ENCODE results near the gene ALAD.
"Not testable (repeated sequence)": the region's sequence is repeated elsewhere in the genome, so short reads cannot be mapped to it uniquely, and the experiment has no call there.

The ALAD gene

GRCh38 chr9:113397203-113397631 lies 3.9 kb downstream of the ALAD start:
- DNase-seq, result no peak

- no peak for DNase-seq
Observed at GRCh38 chr9:113395000-113395861, 5.9 kb downstream of the ALAD start.

GRCh38 chr9:113393281-113393680 lies 7.8 kb downstream of the ALAD start:
- no peak for DNase-seq

GRCh38 chr9:113391917-113392316 lies 9.2 kb downstream of the ALAD start:
- no peak for DNase-seq

GRCh38 chr9:113390192-113390960 lies 10.7 kb downstream of the ALAD start:
- no peak for DNase-seq

- no peak for DNase-seq
Observed at GRCh38 chr9:113389451-113389850, 11.6 kb downstream of the ALAD start.

DNA sequence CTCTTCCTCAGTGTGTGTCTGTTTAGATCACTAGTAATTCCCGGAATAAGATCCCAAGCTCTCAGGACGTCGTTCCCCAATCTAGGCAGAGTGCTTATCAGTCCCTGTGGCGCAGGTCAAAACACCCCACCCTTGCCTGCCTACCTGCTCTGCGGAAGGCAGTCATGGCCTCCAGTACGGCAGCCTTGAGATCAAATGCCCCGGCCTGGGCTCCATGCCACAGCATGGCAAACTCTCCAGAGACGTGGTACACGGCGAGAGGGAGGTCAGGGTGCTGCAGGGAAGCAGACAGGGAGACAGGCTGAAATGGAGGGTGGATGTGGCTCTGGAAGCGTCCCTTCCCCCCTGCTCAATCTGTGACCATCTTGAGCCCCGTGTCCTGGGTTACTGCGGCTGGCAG lies 12.3 kb downstream of the ALAD start:
- no peak for DNase-seq

DNA sequence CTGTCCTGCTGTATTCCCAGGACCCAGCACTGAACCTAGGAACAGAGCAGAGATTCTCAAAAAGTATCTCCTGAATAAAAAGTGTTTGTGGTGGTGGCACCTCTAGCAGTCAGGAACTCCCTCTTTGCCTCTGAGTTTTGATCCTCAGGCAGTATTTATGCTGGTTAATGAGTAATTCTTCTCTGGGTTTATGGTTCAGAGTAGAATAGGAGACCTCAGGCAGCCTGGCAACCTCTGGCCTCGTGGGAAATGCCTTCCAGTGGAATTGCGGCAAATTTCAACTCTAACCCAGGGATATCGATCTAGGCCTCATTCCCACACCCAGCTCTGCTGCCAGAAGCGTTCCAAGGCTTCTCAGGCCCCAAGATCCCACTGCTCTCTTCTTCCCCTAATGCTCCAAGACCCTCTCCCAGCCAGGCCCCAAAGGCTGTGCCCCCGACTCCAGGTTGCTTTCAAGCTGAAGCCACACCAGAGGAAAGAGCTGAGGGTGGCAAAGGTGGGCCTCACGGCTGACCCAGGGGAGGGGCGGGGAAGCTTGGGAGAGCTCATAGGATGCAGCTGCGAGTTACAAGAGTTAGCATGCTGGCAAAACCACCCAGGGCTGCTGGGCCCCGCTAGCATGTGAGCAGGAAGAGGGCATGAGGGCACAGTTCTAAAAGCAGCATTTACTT lies 13.4 kb downstream of the ALAD start:
- DNase-seq, result no peak

DNA sequence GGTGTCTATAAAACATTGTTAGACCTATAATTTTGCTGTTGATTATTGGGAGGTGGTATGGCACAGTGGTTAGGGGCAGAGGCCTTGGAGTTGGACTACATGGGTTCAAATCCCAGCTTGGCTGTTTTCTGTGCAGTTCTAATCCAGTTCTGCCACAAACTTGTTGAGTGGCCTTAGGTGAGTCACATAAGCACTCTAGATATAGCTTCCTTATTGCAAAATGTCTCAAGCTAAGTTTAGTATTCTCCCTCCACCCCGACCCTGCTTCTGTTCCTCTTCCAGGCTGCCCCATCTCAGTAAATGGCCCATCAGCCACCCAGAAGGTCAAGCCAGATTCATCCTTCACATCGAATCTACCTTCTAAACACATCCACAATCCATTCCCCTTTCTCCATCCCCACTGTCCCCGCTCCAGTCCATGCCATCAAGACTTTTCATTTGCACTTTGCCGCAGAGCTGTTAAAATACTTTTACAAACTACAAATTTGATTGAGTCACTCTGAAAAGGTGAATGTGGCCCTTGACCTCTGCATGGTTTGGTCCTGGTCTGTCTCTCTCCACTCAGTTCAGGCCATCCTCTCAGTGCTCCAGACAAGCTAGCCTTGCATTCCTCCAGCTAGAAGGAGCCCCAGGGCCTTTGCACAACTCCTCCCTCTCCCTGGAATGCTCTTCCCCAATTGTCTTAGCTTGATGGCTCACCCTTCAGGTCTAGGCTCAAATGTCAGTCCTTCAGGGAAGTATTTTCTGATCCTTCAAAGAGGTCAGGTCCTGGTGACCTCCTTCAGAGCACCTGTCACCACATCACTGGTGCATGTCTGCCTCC lies 14.3 kb downstream of the ALAD start:
- no peak for DNase-seq

GRCh38 chr9:113381909-113382411 lies 19.1 kb downstream of the ALAD start:
- DNase-seq, result no peak

DNA sequence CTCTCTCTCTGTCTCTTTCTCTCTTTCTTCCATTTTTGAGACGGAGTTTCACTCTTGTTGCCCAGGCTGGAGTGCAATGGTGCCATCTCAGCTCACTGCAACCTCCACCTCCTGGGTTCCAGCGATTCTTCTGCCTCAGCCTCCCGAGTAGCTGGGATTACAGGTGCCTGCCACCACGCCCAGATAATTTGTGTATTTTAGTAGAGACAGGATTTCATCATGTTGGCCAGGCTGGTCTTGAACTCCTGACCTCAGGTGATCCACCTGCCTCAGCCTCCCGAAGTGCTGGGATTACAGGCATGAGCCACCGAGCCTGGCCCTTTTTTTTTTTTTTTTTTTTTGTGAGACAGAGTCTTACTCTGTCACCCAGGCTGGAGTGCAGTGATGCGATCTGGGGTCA lies 19.6 kb downstream of the ALAD start:
- DNase-seq, result not testable (repeated sequence)

DNA sequence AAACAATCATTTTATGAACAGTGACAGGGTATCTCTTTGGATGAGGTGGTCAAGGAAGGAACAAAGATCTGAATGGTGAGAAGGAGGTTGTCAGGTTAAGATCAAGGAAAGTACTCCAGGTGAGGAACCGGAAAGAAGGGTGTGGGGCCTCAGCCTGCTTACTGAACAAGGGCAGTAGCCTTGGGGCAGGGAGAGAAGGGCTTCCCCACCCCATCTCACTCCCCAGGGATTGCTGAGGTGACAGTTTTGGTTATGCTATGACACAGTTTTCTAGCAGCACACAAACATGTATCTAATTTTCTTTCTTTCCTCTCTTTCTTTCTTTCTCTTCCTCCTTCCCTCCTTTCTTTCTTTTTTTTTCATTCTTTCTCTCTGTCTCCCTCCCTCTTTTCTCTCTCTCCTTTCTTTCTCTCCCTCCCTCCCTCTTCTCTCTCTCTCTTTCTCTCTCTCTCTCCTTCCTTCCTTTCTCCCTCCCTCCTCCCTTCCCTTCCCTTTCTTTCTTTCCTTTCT lies 20.2 kb downstream of the ALAD start:
- DNase-seq, result no peak

GRCh38 chr9:113379829-113380210 lies 21.3 kb downstream of the ALAD start:
- DNase-seq, result not testable (repeated sequence)

DNA sequence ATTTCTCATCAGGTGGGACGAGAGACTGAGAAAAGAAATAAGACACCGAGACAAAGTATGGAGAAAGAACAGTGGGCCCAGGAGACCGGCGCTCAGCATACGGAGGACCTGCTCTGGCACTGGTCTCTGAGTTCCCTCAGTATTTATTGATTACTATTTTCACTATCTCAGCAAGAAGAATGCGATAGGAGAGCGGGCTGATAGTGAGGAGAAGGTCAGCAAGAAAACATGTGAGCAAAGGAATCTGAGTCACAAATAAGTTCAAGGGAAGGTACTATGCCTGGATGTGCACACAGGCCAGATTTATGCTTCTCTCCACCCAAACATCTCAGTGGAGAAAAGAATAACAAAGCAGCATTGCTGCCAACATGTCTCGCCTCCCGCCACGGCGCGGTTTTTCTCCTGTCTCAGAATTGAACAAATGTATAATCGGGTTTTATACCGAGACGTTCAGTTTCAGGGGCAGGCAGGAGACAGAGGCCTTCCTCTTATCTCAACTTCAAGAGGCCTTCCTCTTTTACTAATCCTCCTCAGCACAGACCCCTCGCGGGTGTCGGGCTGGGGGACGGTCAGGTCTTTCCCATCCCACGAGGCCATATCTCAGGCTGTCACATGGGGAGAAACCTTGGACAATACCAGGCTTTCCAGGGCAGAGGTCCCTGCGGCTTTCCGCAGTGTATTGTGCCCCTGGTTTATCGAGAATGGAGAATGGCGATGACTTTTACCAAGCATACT lies 21.8 kb downstream of the ALAD start:
- not testable (repeated sequence) for DNase-seq

GRCh38 chr9:113376634-113377567 lies 24.2 kb downstream of the ALAD start, which contains the start of gene HDHD3:
Gene HDHD3, minus strand, starts transcription at chr9:113376986. Its CDS starts 2,632 bp downstream, at chr9:113374354.
- peak; percentile 89 for DNase-seq

DNA sequence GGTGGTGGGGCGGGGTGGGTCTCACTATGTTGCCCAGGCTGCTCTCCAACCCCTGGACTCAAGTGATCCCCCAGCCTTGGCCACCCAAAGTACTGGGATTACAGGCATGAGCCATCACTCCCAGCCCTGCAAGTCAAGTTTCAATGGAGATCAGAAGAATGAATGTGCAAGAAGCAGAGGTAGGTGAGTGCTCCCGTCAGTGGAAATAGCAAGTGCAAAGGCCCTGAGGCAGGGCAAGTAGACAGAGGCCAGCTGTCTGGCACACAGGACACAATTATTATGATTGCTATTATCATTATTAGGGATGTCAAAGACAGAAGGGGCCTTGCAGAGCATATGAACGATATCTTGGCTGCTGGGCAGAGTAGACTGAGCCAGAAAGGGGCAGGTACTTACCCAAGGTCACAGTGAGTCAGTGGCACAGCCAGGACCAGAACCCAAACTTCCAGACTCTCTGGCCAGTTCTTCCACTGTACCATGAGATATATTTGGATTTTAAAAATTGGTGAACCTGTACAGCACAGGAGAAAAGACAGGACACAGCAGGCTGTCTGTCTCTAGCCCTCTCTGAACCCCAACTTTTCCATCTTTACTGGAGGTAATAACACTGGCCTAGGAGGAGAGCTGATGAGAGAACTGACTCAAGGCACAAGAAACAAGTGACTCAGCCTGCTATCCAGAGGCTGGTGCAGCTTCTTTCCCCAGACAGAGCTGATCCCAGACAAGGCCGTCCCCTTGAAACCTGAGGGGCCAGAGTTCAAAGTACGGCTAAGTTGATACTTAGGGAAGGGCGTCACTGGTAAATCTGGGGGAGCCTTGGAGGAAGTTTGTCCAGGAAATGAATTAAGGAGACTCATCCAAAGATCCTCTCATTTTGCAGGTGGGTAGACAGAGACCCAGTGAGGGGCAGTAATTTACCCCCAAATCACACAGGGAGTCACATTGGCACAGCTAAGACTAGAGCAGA lies 25.7 kb downstream of the ALAD start:
- no peak for DNase-seq

- no peak for DNase-seq
Observed at GRCh38 chr9:113373676-113374392, 27.2 kb downstream of the ALAD start.

DNA sequence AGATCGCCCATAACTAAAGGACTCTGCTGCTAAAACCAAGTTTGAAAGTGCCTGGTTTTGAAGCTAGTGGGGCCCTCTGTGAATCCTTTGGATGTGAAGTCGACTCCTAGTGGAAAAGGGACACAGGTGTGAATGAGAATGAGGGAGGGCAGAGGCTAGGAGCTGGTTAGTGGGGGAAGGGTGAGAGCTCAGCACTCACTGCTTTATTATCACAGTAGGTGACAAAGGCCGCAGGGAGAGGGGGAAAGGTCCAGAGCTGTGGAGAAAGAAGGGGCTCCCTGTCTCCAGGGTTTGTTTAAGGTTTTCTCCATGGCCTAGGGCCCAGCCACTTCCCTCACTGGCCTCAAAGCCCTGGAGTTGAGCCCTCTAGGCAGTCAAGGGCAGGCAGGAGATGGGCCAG lies 27.8 kb downstream of the ALAD start:
- no peak for DNase-seq
